GM12878 (cell line): ENCODE data around the gene CCR5AS.

Experiments used
- ATAC-seq: fragments of 200-7000 bp; cut with Tn5 transposase; 3 replicates; pipeline ENCODE4 v1.9.1; 2020; ENCODE audit warnings: mild to moderate bottlenecking, moderate library complexity
- BruUV-seq: library from RNA; stranded (reverse); fragments of 400-500 nt; replicated peaks from 2 replicates; lab custom pipeline; 2021; lab: Mats Ljungman, UMichigan
- CTCF ChIA-PET: fragments of 300-600 bp; sonication (Branson Sonifier 250); formaldehyde crosslinking; extraction: SDS; loops from one replicate; lab custom pipeline; 2021; ENCODE audit warnings: inconsistent platforms; lab: Yijun Ruan, JAX
- POLR2A ChIA-PET: fragments of 350-600 bp; formaldehyde crosslinking; extraction: SDS; loops from one replicate; lab custom pipeline; 2021; ENCODE audit warnings: inconsistent platforms; lab: Charles Lee
- RAD21 ChIA-PET: fragments of 300-600 bp; sonication (Branson Sonifier 250); formaldehyde crosslinking; loops from one replicate; lab custom pipeline; 2023; ENCODE audit warnings: antibody characterized with exemption; ENCODE audit not compliant: unreplicated experiment; lab: Charles Lee
- SMC1A ChIA-PET: fragments of 300-600 bp; sonication (Branson Sonifier 250); formaldehyde crosslinking; loops from one replicate; lab custom pipeline; 2023; ENCODE audit not compliant: unreplicated experiment, uncharacterized antibody; lab: Charles Lee
- DNase-seq: peaks from one replicate; pipeline ENCODE4 v3.0.0-alpha.2; 2011; ENCODE audit warnings: low read depth, low spot score
- FAIRE-seq: peaks from 3 replicates; lab custom pipeline; 2011; peaks lifted over from hg19 to GRCh38; lab: Jason Lieb, UNC
- H2AFZ ChIP-seq: 2 replicates; pipeline ENCODE4 v1.6.0; 2011; ENCODE audit warnings: low read depth, low read length, control low read depth; ENCODE audit not compliant: control insufficient read depth
- H3K27ac ChIP-seq: 2 replicates; pipeline ENCODE4 v1.5.1; 2011; ENCODE audit warnings: control low read depth; ENCODE audit not compliant: control insufficient read depth, insufficient read depth
- H3K27me3 ChIP-seq, 2 experiments: replicated peaks in 1 of 2; 2 replicates each; pipeline versions ENCODE4 v1.6.0 to v1.6.1; 2011; ENCODE audit warnings: low read length in 1 of 2; ENCODE audit not compliant: control insufficient read depth in 2 of 2, insufficient read depth in 2 of 2
- H3K36me3 ChIP-seq, 2 experiments: 2 replicates each; pipeline ENCODE4 v1.5.1; 2011; ENCODE audit warnings: low read length in 1 of 2; ENCODE audit not compliant: control insufficient read depth in 2 of 2, insufficient read depth in 2 of 2
- H3K4me1 ChIP-seq: 2 replicates; pipeline ENCODE4 v1.6.1; 2011; ENCODE audit warnings: mild to moderate bottlenecking, low read length, moderate library complexity, mixed read lengths; ENCODE audit not compliant: control insufficient read depth, insufficient read depth
- H3K4me2 ChIP-seq: 2 replicates; pipeline ENCODE4 v1.6.0; 2011; ENCODE audit warnings: control low read depth; ENCODE audit not compliant: control insufficient read depth, insufficient read depth
- H3K4me3 ChIP-seq: fragments of 200-600 bp; sonication (generic); 2 replicates; pipeline ENCODE4 v1.5.1; 2016
- H3K79me2 ChIP-seq: 2 replicates; pipeline ENCODE4 v1.6.0; 2011; ENCODE audit warnings: low read length; ENCODE audit not compliant: control insufficient read depth, insufficient read depth
- H3K9ac ChIP-seq: 2 replicates; pipeline ENCODE4 v1.8.0; 2011; ENCODE audit warnings: low read length, control low read depth, mixed read lengths; ENCODE audit not compliant: control insufficient read depth, insufficient read depth
- H3K9me3 ChIP-seq: replicated peaks from 3 replicates; pipeline ENCODE4 v1.5.1; 2011; ENCODE audit warnings: mild to moderate bottlenecking, low read length; ENCODE audit not compliant: control insufficient read depth, insufficient read depth
- H4K20me1 ChIP-seq: 2 replicates; pipeline ENCODE4 v1.6.0; 2011; ENCODE audit not compliant: control insufficient read depth, insufficient read depth
- CREB1 ChIP-seq: IDR thresholded peaks from 2 replicates; pipeline ENCODE4 v1.6.1; 2012; ENCODE audit warnings: low read depth, mild to moderate bottlenecking, inconsistent platforms
- HCFC1 ChIP-seq: fragments of 150-350 bp; IDR thresholded peaks from 2 replicates; pipeline ENCODE4 v1.6.1; 2014; ENCODE audit warnings: low read length
- PBX3 ChIP-seq: IDR thresholded peaks from 2 replicates; pipeline ENCODE4 v1.6.1; 2011; ENCODE audit warnings: mild to moderate bottlenecking, low read depth, low read length, moderate library complexity; ENCODE audit not compliant: insufficient replicate concordance
- TCF3 ChIP-seq: IDR thresholded peaks from 2 replicates; pipeline ENCODE4 v1.6.1; 2012; ENCODE audit warnings: low read depth, mild to moderate bottlenecking, low read length, borderline replicate concordance; ENCODE audit not compliant: insufficient read depth
- WGBS: methylation state at CpG from one replicate; pipeline ENCODE4 v1.1.6; 2016; ENCODE audit warnings: low lambda C conversion rate; ENCODE audit not compliant: insufficient replicate concordance, insufficient coverage; ENCODE audit errors: missing lambda C conversion rate; 5-methylcytosine and 5-hydroxymethylcytosine counted together
- in situ Hi-C: fragments of 300-500 bp; cut with MboI; formaldehyde crosslinking; loops from 9 replicates; pipeline ENCODE4 v1.14.3; 2018; ENCODE audit warnings: mixed read lengths
- intact Hi-C: fragments of 100-400 bp; cut with micrococcal nuclease; formaldehyde crosslinking; loops from one replicate; pipeline ENCODE4 v1.14.2; 2022; ENCODE audit not compliant: unreplicated experiment

CCR5AS gene

GRCh38 chr3:46400000-46400734 lies 6.7 kb downstream of the CCR5AS start:
- TF ChIP-seq HCFC1 (no peak), PBX3 (no peak), CREB1 (no peak), TCF3 (no peak)
- TF ChIP-seq, all 136 proteins: peak for 0
- CTCF ChIA-PET: interaction anchor here (1.0 to 1.3 kb wide), 4 partner anchors 24 to 138 kb away, joined by 3 to 7 read pairs (median 4); no protein-coding TSS in a partner anchor
- in situ Hi-C loops: no loop called here

More at GRCh38 chr3:46400000-46400734, 6.7 kb downstream of the CCR5AS start:
- peaks cover 11% of the 10 kb centered on the region for H3K4me1 ChIP-seq
- H3K36me3 ChIP-seq: no peaks in the 10 kb centered on the region
- H3K4me3 ChIP-seq: no peak overlapping the region
- H3K79me2 ChIP-seq: no peaks in the 10 kb centered on the region
- ChIA-PET POLR2A (interaction anchor here (0.6 kb wide), 2 partner anchors 825 to 1355 kb away, joined by 3 to 4 read pairs; no protein-coding TSS in a partner anchor), RAD21 (interaction anchor here (1.3 kb wide), 1 partner anchor 22 kb away, joined by 9 read pairs; no protein-coding TSS in a partner anchor), SMC1A (interaction anchor here (1.2 kb wide), 2 partner anchors 20 to 46 kb away, joined by 3 read pairs; no protein-coding TSS in a partner anchor)
- intact Hi-C loops: no loop called here
- H3K9ac ChIP-seq: no peak overlapping the region
- WGBS: 48% methylated on average over 8 of the region's 8 CpGs
- H2AFZ ChIP-seq: no peak overlapping the region
- no peak for DNase-seq
- BruUV-seq: no TSS peak
- no peaks in the 10 kb centered on the region for H4K20me1 ChIP-seq
- H3K9me3 ChIP-seq: no peaks in the 10 kb centered on the region; the same call in 1 of the 3 replicates
- no peak overlapping the region for H3K4me2 ChIP-seq
- FAIRE-seq: no peak
- no peaks in the 10 kb centered on the region for H3K27me3 ChIP-seq
- ATAC-seq: no peak
- H3K27ac ChIP-seq: no peak overlapping the region
